HG03039 (cell line): ENCODE measurements around the gene CHRM5.
"Not testable (repeated sequence)": the region's sequence is repeated elsewhere in the genome, so short reads cannot be mapped to it uniquely, and the experiment has no call there.

Experiments used
- ATAC-seq: cut with Tn5 transposase; IDR thresholded peaks from one replicate; pipeline ENCODE4 v1.9.1; 2021; ENCODE audit warnings: mild to moderate bottlenecking, moderate library complexity; ENCODE audit not compliant: unreplicated experiment

The CHRM5 gene

GRCh38 chr15:34038871-34039789 is 70.8 kb downstream of the CHRM5 start, which contains the start of gene AVEN:
TSS of gene AVEN (minus strand) at chr15:34039204. CDS start at chr15:34039046, 158 bp downstream.
- ATAC-seq: peak; percentile 41

GRCh38 chr15:34039790-34040113 is 71.5 kb downstream of the CHRM5 start:
- no peak for ATAC-seq

GRCh38 chr15:34043391-34043790 is 75.1 kb downstream of the CHRM5 start:
- no peak for ATAC-seq

- ATAC-seq: no peak
These were observed 75.5 kb downstream of the CHRM5 start for GRCh38 chr15:34043813-34044212.

- ATAC-seq: no peak
These were observed 78.3 kb downstream of the CHRM5 start for GRCh38 chr15:34046471-34047145.

GRCh38 chr15:34047893-34048775 is 79.8 kb downstream of the CHRM5 start:
- no peak for ATAC-seq

GRCh38 chr15:34049112-34049511 is 80.8 kb downstream of the CHRM5 start:
- ATAC-seq: no peak

- not testable (repeated sequence) for ATAC-seq
These were observed 82.1 kb downstream of the CHRM5 start for GRCh38 chr15:34050385-34050784.

- no peak for ATAC-seq
These were observed 85.9 kb downstream of the CHRM5 start for GRCh38 chr15:34054081-34054707.

- ATAC-seq: no peak
These were observed 87.7 kb downstream of the CHRM5 start for GRCh38 chr15:34055868-34056595.

GRCh38 chr15:34056911-34057310 is 88.6 kb downstream of the CHRM5 start:
- no peak for ATAC-seq

GRCh38 chr15:34059476-34059875 is 91.2 kb downstream of the CHRM5 start:
- ATAC-seq: no peak

GRCh38 chr15:34059946-34060345 is 91.6 kb downstream of the CHRM5 start:
- no peak for ATAC-seq

GRCh38 chr15:34064438-34064837 is 96.1 kb downstream of the CHRM5 start:
- no peak for ATAC-seq

- ATAC-seq: no peak
These were observed 97.0 kb downstream of the CHRM5 start for GRCh38 chr15:34065261-34065660.

GRCh38 chr15:34065941-34066340 is 97.6 kb downstream of the CHRM5 start:
- no peak for ATAC-seq

- no peak for ATAC-seq
These were observed 101.7 kb downstream of the CHRM5 start for GRCh38 chr15:34070003-34070402.

GRCh38 chr15:34076785-34077184 is 108.5 kb downstream of the CHRM5 start:
- ATAC-seq: no peak

GRCh38 chr15:34078900-34079299 is 110.6 kb downstream of the CHRM5 start:
- no peak for ATAC-seq

- no peak for ATAC-seq
These were observed 111.6 kb downstream of the CHRM5 start for GRCh38 chr15:34079904-34080303.
